GM18498 (cell line): ENCODE measurements around the gene PTPRR.

Source experiments
- ATAC-seq: cut with Tn5 transposase; IDR thresholded peaks from one replicate; pipeline ENCODE4 v1.9.1; 2021; ENCODE audit warnings: mild to moderate bottlenecking, moderate library complexity; ENCODE audit not compliant: unreplicated experiment

Gene PTPRR

GRCh38 chr12:70615174-70615866, 305.2 kb downstream of the PTPRR start:
- ATAC-seq: no peak

- ATAC-seq: peak; percentile 60
These were observed 310.6 kb downstream of the PTPRR start for GRCh38 chr12:70609739-70610491.

- ATAC-seq: no peak
These were observed 311.3 kb downstream of the PTPRR start for GRCh38 chr12:70609203-70609602.

- no peak for ATAC-seq
These were observed 312.4 kb downstream of the PTPRR start for GRCh38 chr12:70608184-70608583.

- no peak for ATAC-seq
These were observed 313.4 kb downstream of the PTPRR start for GRCh38 chr12:70607107-70607506.

- no peak for ATAC-seq
These were observed 314.6 kb downstream of the PTPRR start for GRCh38 chr12:70605976-70606375.

GRCh38 chr12:70604662-70605061, 315.9 kb downstream of the PTPRR start:
- ATAC-seq: no peak

GRCh38 chr12:70603044-70603443, 317.5 kb downstream of the PTPRR start:
- ATAC-seq: no peak

- ATAC-seq: no peak
These were observed 321.9 kb downstream of the PTPRR start for GRCh38 chr12:70598467-70599193.

GRCh38 chr12:70592664-70593063, 327.9 kb downstream of the PTPRR start:
- no peak for ATAC-seq

- ATAC-seq: no peak
These were observed 329.9 kb downstream of the PTPRR start for GRCh38 chr12:70590549-70591226.

GRCh38 chr12:70590051-70590450, 330.5 kb downstream of the PTPRR start:
- ATAC-seq: peak; percentile 94
